Fibroblast of gingiva (primary cell): ENCODE data around the gene CGREF1.
"Not testable (repeated sequence)": the region's sequence is repeated elsewhere in the genome, so short reads cannot be mapped to it uniquely, and the experiment has no call there.

Experiments
- DNase-seq: peaks from one replicate; pipeline ENCODE4 v3.0.0-alpha.2; 2011; ENCODE audit warnings: low read depth

The CGREF1 gene

DNA sequence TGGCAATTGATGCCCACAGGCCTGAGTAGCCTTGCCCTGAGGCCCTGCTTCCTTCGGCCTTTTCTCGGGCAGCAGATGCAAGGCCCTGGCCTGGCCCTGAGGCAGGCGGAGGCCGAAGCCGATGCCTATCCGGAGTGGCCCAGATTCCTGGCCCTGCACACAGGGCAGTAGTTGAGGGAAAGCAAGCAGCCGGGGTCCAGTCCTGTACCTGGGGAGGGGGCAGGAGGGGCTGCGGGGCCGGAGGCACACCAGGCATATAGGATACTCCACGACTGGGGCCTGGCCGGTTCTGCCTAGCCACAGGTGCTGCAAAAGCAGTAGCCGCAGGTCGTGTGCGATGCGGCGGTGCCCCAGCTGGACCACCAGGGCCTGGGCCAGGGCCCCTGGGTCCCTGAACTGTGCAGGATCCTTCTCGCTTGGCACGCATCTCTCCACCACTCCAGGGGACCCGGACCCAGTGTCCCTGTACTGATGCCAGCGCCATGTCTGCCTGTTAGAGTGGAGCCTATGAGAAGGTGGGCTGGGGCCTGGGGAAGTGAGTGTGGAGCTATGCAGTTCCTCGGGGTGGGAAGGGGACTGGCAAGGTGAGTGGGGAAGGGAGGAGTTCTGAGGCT, 18.5 kb upstream of the CGREF1 start:
- no peak for DNase-seq

DNA sequence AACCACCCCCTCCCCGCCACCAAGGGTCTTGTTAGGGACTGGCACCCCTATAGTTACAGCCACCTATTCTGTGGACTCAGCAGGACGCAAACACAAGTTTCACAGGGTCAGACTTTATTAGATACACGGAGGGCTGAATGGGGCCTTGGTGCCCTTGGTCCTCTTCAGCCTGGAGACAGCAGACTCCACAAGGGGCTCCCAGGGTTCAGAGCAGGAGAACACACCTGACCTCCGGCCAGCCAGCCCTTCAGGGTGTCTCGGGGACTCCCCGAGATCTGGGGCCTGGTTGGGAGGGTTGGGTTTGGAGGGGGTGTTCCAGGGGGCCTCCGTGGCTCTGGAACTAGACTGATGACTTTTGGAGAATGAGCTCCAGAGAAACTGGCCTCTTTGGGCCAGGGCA, 17.8 kb upstream of the CGREF1 start:
- DNase-seq, result no peak

- no peak for DNase-seq
These were observed 16.6 kb upstream of the CGREF1 start for GRCh38 chr2:27135478-27135955.

DNA sequence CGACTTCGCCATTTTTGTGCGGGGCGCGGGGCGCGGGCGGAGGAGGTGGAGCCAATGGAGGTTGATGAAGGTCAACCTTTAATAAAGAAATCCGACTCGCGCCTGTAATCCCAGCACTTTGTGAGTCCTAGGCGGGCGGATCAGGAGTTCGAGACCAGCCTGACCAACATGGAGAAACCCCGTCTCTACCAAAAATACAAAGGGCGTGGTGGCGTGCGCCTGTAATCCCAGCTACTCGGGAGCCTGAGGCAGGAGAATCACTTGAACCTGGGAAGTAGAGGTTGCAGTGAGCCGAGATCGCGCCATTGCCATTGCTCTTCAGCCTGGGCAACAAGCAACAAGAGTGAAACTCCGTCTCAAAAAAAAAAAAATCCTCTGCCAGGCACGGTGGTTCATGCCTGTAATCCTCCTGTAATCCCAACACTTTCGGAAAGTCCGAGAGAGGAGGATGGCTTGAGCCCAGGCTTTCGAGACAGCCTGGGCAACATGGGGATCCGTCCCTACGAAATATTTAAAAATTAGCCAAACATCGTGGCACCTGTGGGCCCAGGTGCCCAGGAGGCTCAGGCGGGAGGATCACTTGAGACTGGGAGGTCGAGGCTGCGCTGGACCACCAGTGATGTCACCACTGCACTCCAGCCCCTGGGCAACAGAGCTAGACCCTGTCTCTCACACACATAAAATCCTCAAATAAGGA, 16.0 kb upstream of the CGREF1 start:
- DNase-seq, result no peak

- DNase-seq, result peak; percentile 93
These were observed 15.2 kb upstream of the CGREF1 start, which contains the start of gene PREB for GRCh38 chr2:27133905-27134780. Gene PREB, minus strand, starts transcription at chr2:27134636. Its CDS starts 215 bp downstream, at chr2:27134421.

DNA sequence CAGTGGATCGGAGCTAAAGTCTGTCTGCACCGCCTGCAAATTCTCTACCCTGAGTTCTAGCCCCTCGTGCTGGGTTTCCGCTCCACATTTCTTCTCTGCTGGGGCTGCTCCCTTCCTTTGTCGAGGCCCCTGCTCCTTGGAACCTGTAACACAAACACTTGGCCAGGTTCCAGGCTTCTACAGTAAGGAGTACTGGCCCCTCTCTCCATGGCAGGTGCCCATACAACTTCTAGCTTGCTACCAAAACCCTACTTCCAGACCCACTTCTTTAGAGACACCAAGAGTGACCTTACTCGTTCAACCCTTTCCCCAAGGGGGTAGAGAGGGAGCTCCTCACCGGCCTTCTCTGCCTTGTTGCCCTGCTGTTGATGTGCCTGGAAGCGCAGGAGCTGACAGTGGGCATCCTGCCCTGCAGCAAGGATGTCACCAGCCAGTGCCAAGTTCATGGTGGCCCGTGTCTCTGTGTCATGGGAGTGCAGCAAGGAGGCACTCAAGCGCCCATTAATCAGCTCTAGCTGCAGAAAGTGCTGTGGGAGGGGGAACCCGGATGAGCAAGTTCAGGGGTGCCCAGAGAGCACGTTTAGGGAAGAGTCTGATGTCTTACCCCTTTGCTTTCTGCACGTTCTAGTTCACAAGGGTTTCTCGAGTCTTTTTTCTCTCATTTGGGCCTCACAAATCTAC, 14.4 kb upstream of the CGREF1 start:
- DNase-seq, result no peak

GRCh38 chr2:27131429-27131828, 12.5 kb upstream of the CGREF1 start:
- no peak for DNase-seq

- no peak for DNase-seq
These were observed 11.5 kb upstream of the CGREF1 start for GRCh38 chr2:27130396-27130795.

- DNase-seq, result no peak
These were observed 10.0 kb upstream of the CGREF1 start for GRCh38 chr2:27128668-27129571.

DNA sequence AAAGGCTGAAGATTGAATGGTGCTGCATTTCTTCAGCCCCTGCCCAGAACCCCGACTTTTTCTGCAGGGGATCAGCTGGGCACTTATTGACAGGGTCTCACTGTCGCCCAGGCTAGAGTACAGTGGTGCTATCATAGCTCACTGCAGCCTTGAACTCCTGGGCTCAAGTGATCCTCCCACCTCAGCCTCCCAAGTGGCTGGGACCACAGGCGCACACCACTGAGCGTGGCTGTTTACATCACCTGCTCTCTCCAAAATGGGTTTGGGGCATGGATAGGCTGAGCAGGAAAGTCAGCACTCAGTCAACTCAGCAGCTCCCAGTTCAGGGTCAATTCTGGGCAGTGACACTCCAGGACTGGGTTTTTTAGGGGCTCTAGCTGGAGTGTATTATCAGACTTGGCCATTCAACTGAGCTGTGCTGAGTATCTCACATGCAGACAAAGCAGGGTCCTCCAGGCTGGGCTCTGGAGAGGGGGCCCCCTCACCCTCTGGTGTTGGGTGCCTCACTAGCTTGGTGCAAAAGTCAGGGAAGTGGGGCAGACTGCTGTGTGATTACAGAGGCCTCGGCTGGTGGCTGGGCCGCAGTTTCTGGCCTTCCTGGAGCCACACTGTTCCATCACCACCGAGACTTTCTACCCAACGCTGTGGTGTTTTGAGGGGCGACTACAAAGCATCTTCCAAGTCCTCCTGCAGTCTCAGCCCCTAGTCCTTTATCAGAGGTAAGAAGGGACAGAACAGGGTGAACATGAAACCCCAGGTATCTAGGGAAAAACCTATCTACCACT, 9.1 kb upstream of the CGREF1 start:
- DNase-seq, result no peak

- DNase-seq, result no peak
These were observed 7.4 kb upstream of the CGREF1 start for GRCh38 chr2:27126252-27126710.

- no peak for DNase-seq
These were observed 6.2 kb upstream of the CGREF1 start for GRCh38 chr2:27125104-27125503.

GRCh38 chr2:27123302-27124150, 4.6 kb upstream of the CGREF1 start, which contains the start of gene ABHD1:
Gene ABHD1, plus strand, starts transcription at chr2:27123815. Its CDS starts 134 bp downstream, at chr2:27123949.
- no peak for DNase-seq

- DNase-seq, result no peak
These were observed 3.9 kb upstream of the CGREF1 start for GRCh38 chr2:27122791-27123190.

DNA sequence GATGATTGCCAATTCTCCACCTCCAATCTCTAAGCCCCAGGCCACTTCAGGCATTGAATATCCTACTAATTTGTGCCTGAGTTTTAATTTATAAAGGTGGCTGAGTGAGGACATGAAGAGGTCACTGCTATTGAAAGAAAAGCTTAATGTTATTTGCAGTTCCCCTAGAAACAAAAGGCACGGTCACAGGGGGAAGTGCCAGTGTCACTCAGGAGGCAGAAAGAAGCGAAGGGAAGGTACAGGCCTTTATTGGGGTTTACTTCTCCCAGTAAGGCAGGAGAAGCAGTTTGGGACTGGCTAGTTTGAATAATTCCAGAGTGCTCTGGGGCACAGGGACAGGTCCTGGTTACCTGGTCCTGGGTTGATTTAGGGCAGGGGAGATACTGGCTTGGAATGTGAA, 3.0 kb upstream of the CGREF1 start:
- DNase-seq, result no peak

DNA sequence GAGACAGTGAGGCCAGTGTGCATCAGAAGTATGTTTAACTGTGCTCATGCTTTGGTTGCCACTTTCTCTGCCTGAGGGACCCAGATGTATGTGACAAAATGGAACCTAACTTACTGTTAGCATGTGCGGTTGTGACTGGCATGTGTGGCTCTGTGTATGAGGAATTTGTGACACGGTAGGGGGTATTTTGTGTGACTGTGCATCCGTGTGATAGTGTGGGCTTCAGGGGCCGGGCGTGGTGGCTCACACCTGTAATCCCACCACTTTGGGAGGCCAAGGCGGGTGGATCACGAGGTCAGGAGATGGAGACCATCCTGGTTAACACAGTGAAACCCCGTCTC, 372 bp upstream of the CGREF1 start:
- DNase-seq, result not testable (repeated sequence)

DNA sequence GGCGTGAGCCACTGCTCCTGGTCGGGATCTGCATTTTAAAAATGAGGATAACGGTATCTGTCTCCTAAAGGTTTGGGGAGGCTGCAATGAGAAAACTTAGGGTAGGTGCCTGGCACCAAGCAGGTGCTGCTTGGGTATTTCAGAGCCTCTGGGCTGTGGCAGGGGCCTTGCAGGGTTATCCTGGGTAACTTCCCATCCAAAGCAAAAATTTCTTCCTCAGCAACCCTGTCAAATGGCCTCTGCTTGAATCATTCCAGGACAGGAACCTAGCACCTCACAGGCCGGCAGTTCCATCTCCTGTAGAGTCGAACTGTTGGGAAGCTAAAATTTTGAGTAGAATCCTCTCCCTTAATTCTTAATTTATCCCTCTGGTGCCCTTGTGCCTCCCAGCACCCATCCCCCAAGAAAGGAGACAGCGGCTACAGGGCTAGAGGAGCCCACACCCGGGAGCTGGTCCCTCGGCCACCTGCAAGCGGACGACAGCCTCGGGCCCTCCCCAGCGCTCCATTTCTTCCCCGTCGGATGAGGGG, 868 bp downstream of the CGREF1 start:
- DNase-seq, result no peak

GRCh38 chr2:27115519-27115918, 3.4 kb downstream of the CGREF1 start:
- no peak for DNase-seq
